Ovary (tissue), 9 donors: Measurements from ENCODE around the gene FRMD4A. TPM values are rescaled to one million over a fixed set of nuclear protein-coding genes. Genes with fewer than 3 reads are reported as not detected.

Source experiments
- DNase-seq, 5 donors: peaks; one replicate each; pipeline ENCODE4 v3.0.0-alpha.2; 2019 to 2020
- H3K27ac ChIP-seq, 2 donors: fragments of 200-600 bp; one replicate each; pipeline versions ENCODE4 v1.5.1 to v1.8.0; 2019 to 2022
- H3K27me3 ChIP-seq: fragments of 200-600 bp; one replicate; pipeline ENCODE4 v1.8.0; 2022
- H3K36me3 ChIP-seq: fragments of 200-600 bp; sonication (generic); one replicate; pipeline ENCODE4 v1.5.1; 2019
- H3K4me1 ChIP-seq: one replicate; pipeline ENCODE4 v1.8.1; 2013; ENCODE audit warnings: mild to moderate bottlenecking, moderate library complexity; ENCODE audit not compliant: insufficient read depth
- H3K4me3 ChIP-seq: fragments of 200-600 bp; sonication (generic); one replicate; pipeline ENCODE4 v1.5.1; 2017
- H3K9me3 ChIP-seq, 2 donors: fragments of 200-600 bp in 1 of 2; sonication (generic) in 1 of 2; one replicate each; pipeline versions ENCODE4 v1.5.1 to v1.8.1; 2013 to 2019; ENCODE audit warnings: mild to moderate bottlenecking in 1 of 2, moderate library complexity in 1 of 2
- EP300 ChIP-seq: sonication (generic); formaldehyde crosslinking; IDR thresholded peaks from one replicate; pipeline ENCODE4 v1.6.1; 2017; ENCODE audit warnings: antibody characterized with exemption
- POLR2A ChIP-seq: fragments of 450-650 bp; IDR thresholded peaks from one replicate; pipeline ENCODE4 v1.6.1; 2017; ENCODE audit warnings: antibody characterized with exemption, mild to moderate bottlenecking, moderate library complexity
- WGBS, 3 donors: extraction: QIAGEN DNeasy Blood & Tissue Kit in 1 of 3; methylation state at CpG; one replicate each; pipeline versions ENCODE4 v1.1.5 to v1.1.7; 2013 to 2017; 5-methylcytosine and 5-hydroxymethylcytosine counted together
- intact Hi-C, 4 donors: fragments of 100-400 bp; cut with DNase I; formaldehyde crosslinking; loops; one replicate each; pipeline versions ENCODE4 v1.11.0 to v1.15.1; 2022 to 2023
- polyA plus RNA-seq, 2 donors: library from polyadenylated mRNA; stranded (reverse); fragments of 200-250 nt in 1 of 2; fragments of 350-450 nt in 1 of 2; fragmentation: Illumina TruSeq in 1 of 2; extraction: RNeasy Lipid Tissue Mini Kit (QIAGEN cat#74804) in 1 of 2; gene quantifications; one replicate each; pipeline ENCODE4 v1.2.3, GENCODE V29; 2013 to 2014
- total RNA-seq, 7 donors: library from RNA; depleted of rRNA in 2 of 7; stranded (reverse); fragments of >200 nt in 2 of 7; fragmentation: NEBNext Ultra II Directional in 3 of 7; extraction: Animal tissue kit (Norgen Biotek cat#: 25700) in 3 of 7; gene quantifications; one replicate each; pipeline versions ENCODE4 v1.1.0 to v1.2.4, GENCODE V29; 2016 to 2023
- TF ChIP-seq, protein P1 (sequence below), 3 donors: fragments of 450-650 bp in 2 of 3; fragments of 200-600 bp in 1 of 3; IDR thresholded peaks; one replicate each; pipeline versions ENCODE4 v1.5.1 to v1.8.0; 2016 to 2022; ENCODE audit warnings: antibody characterized with exemption in 3 of 3, mild to moderate bottlenecking in 1 of 3
- donor health status: DM: no; HTN: no; CAD: no; lungs with moderate emphysema.
- donor health status: DM: no; HTN: no; CAD: no.
- donor health status: Bipolar disorder and iron deficiency.
- donor health status: DM: yes; HTN: yes; CAD: no.
- donor health status: DM: no; HTN: no; CAD: no.
- donor health status: DM: yes; HTN: yes; CAD: no.

The FRMD4A gene
- total and polyA plus RNA-seq, 9 donors: 5.5 to 24.7 (median 11.3) TPM

DNA sequence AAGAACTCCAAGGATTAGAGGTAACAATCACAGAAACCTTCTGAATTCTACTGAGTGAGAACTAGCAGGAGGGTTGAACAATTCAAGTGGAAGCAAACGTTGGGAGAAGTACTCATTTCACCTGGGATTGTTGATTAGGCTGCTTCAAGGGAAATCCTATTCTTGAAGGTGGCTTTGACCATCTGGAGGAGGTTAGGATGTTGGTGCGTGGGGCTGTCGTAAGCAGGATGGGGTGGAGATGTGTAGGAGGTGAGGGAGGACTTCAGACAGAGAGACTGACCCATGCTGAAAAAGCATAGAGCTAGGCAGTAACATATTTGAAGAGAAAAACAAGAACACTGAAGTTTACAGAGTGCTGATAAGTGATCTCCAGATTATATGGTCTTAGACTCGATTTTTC is 147.9 kb downstream of the FRMD4A start:
- Histone ChIP-seq H3K9me3 (no peaks in the 10 kb centered on the region), H3K4me3 (no peak overlapping the region), H3K4me1 (no peaks in the 10 kb centered on the region), H3K27me3 (no peaks in the 10 kb centered on the region), H3K27ac (no peak overlapping the region), H3K36me3 (no peaks in the 10 kb centered on the region)
- no peak for TF ChIP-seq EP300
- WGBS, 3 donors: 39 to 56% (median 41%) methylated on average over 4 of the region's 4 CpGs
- intact Hi-C loops: no loop called here
- DNase-seq: no peak

DNA sequence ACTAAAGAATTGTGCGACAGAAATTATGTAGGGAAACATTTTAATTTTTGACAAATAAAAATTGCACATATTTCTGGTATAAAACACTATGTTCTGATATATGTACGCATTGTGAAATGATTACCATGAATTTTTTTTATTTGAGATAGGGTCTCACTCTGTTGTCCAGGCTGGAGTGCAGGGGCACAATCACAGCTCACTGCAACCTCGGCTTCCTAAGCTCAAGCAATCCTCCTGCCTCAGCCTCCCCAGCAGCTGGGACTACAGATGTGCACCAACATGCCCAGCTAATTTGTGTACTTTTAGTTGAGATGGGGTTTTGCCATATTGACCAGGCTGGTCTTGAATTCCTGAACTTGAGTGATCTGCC is 149.2 kb downstream of the FRMD4A start:
- no peak for DNase-seq
- Histone ChIP-seq H3K36me3 (no peaks in the 10 kb centered on the region), H3K4me1 (no peaks in the 10 kb centered on the region), H3K9me3 (no peaks in the 10 kb centered on the region), H3K4me3 (no peak overlapping the region), H3K27ac (no peak overlapping the region), H3K27me3 (no peaks in the 10 kb centered on the region)
- WGBS, 3 donors: 55 to 69% (median 64%) methylated on average over 3 of the region's 3 CpGs
- TF ChIP-seq POLR2A (no peak), EP300 (no peak)
- TF ChIP-seq, protein P1, sequence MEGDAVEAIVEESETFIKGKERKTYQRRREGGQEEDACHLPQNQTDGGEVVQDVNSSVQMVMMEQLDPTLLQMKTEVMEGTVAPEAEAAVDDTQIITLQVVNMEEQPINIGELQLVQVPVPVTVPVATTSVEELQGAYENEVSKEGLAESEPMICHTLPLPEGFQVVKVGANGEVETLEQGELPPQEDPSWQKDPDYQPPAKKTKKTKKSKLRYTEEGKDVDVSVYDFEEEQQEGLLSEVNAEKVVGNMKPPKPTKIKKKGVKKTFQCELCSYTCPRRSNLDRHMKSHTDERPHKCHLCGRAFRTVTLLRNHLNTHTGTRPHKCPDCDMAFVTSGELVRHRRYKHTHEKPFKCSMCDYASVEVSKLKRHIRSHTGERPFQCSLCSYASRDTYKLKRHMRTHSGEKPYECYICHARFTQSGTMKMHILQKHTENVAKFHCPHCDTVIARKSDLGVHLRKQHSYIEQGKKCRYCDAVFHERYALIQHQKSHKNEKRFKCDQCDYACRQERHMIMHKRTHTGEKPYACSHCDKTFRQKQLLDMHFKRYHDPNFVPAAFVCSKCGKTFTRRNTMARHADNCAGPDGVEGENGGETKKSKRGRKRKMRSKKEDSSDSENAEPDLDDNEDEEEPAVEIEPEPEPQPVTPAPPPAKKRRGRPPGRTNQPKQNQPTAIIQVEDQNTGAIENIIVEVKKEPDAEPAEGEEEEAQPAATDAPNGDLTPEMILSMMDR (IDR thresholded peaks at IDR 0.05): no peak
- intact Hi-C loops: no loop called here

DNA sequence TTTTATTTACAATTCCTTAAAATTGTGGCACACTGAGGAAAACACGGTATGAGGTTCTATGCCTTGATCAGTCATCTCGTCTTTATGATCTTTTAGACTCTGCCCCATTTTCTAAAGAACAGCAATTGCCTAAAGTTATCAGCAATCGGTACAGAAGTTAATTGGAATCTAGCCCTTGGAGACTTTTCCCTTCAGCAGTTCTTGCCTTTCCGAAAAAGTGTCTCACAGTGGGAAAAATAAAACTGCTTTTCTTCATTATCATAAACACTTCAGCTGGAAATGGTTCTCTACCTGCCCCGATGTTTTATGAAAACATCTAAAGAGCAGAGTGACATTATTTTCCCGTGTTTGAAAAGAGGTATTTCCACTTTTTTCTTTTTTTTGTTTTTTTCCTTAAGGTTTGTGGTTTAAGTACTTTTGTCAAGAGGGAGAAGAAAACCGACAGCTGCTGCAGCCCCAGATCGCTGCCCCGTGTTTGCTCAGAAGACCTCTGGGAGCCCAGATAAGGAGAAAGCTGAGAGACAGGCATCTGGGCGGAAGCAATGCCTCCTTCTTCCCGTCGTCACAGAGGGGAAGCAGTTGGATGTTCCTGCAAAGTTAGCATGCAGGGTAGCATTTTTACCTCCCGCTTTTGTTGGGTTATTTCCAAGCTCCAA is 149.7 kb downstream of the FRMD4A start:
- Histone ChIP-seq H3K4me1 (no peaks in the 10 kb centered on the region), H3K9me3 (no peaks in the 10 kb centered on the region), H3K36me3 (no peaks in the 10 kb centered on the region), H3K27me3 (no peaks in the 10 kb centered on the region), H3K4me3 (no peak overlapping the region), H3K27ac (no peak overlapping the region)
- WGBS, 3 donors: 5 to 16% (median 8%) methylated on average over 13 of the region's 13 CpGs
- TF ChIP-seq EP300 (no peak), POLR2A (no peak)
- TF ChIP-seq, protein P1 (IDR thresholded peaks at IDR 0.05): no peak
- intact Hi-C loops: no loop called here
- no peak for DNase-seq

DNA sequence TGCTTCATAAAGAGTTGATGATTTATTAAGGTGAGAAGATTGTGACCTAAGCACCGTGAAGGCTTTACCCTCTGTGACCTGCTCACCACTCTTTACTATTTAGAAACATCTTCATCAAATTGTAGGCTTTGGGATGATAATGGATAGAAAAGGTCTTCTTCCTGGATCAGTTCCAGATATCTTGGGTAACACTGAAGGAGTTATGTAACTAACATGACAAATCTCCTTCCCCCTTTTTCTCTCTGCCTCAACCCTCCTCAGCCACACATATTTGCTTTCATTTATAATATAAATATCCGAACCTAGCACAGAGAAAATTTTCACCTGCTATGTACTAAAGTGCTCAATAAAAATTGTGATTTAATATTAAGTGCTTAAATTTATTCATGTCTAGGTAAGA is 151.5 kb downstream of the FRMD4A start:
- 41 to 48% (median 44%) methylated on average over 2 of the region's 2 CpGs for WGBS, 3 donors

More for the DNA sequence above, 151.5 kb downstream of the FRMD4A start:
- Histone ChIP-seq H3K4me1 (no peaks in the 10 kb centered on the region), H3K27me3 (no peaks in the 10 kb centered on the region), H3K36me3 (no peaks in the 10 kb centered on the region), H3K27ac (no peak overlapping the region), H3K4me3 (no peak overlapping the region), H3K9me3 (no peaks in the 10 kb centered on the region)
- no peak for TF ChIP-seq POLR2A
- no peak for TF ChIP-seq EP300
- TF ChIP-seq, protein P1 (IDR thresholded peaks at IDR 0.05): no peak
- intact Hi-C loops: no loop called here
- no peak for DNase-seq
